HCT116 (cell line): ENCODE measurements around the gene ZNF79.

ENCODE experiments used
- ATF3 ChIP-seq: IDR thresholded peaks from 2 replicates; pipeline ENCODE4 v1.6.1; 2012
- CEBPB ChIP-seq: IDR thresholded peaks from 2 replicates; pipeline ENCODE4 v1.6.1; 2012; ENCODE audit warnings: low read depth
- EZH2 ChIP-seq: fragments of 200-600 bp; sonication (generic); IDR thresholded peaks from 2 replicates; pipeline ENCODE4 v1.6.1; 2017; ENCODE audit warnings: antibody characterized with exemption, mixed run types
- EZH2phosphoT487 ChIP-seq: fragments of 200-600 bp; IDR thresholded peaks from 2 replicates; pipeline ENCODE4 v1.6.1; 2018; ENCODE audit warnings: antibody characterized with exemption, borderline replicate concordance
- JUND ChIP-seq: IDR thresholded peaks from 2 replicates; pipeline ENCODE4 v1.6.1; 2012
- POLR2A ChIP-seq: IDR thresholded peaks from 2 replicates; pipeline ENCODE4 v1.7.0; 2011; ENCODE audit warnings: borderline replicate concordance; ENCODE audit not compliant: insufficient read depth, insufficient read length; ENCODE audit errors: extremely low read depth
- POLR2AphosphoS5 ChIP-seq: IDR thresholded peaks from 2 replicates; pipeline ENCODE4 v1.6.1; 2011; ENCODE audit warnings: mild to moderate bottlenecking, low read depth, low read length, moderate library complexity
- RAD21 ChIP-seq: IDR thresholded peaks from 2 replicates; pipeline ENCODE4 v1.6.1; 2012; ENCODE audit warnings: low read depth, mild to moderate bottlenecking
- SRF ChIP-seq: IDR thresholded peaks from 2 replicates; pipeline ENCODE4 v1.6.1; 2012; ENCODE audit warnings: low read depth
- TCF7L2 ChIP-seq: IDR thresholded peaks from 2 replicates; pipeline ENCODE4 v1.7.0; 2011; ENCODE audit warnings: borderline replicate concordance, inconsistent platforms; ENCODE audit not compliant: insufficient read depth, insufficient read length; ENCODE audit errors: extremely low read depth
- YY1 ChIP-seq: IDR thresholded peaks from 2 replicates; pipeline ENCODE4 v1.6.1; 2011; ENCODE audit warnings: low read length, low read depth, moderate library complexity, mild to moderate bottlenecking; ENCODE audit not compliant: insufficient replicate concordance; ENCODE audit errors: extremely low read depth
- TF ChIP-seq, protein P1 (sequence below): IDR thresholded peaks from 2 replicates; pipeline ENCODE4 v1.6.1; 2012; ENCODE audit warnings: low read depth
- TF ChIP-seq, protein P2 (sequence below), 3 experiments: fragments of 200-600 bp in 1 of 3; sonication (generic) in 1 of 3; IDR thresholded peaks in 2 of 3; conservative IDR thresholded peaks in 1 of 3; 2 replicates each; pipeline ENCODE4 v1.5.1; 2012 to 2017; ENCODE audit warnings: low read depth in 2 of 3, low read length in 2 of 3, antibody characterized with exemption in 1 of 3, borderline replicate concordance in 1 of 3, control low read depth in 1 of 3, mild to moderate bottlenecking in 1 of 3, mixed read lengths in 1 of 3, mixed run types in 1 of 3, moderate library complexity in 1 of 3; ENCODE audit not compliant: insufficient read depth in 1 of 3

- TF ChIP-seq, protein P1, sequence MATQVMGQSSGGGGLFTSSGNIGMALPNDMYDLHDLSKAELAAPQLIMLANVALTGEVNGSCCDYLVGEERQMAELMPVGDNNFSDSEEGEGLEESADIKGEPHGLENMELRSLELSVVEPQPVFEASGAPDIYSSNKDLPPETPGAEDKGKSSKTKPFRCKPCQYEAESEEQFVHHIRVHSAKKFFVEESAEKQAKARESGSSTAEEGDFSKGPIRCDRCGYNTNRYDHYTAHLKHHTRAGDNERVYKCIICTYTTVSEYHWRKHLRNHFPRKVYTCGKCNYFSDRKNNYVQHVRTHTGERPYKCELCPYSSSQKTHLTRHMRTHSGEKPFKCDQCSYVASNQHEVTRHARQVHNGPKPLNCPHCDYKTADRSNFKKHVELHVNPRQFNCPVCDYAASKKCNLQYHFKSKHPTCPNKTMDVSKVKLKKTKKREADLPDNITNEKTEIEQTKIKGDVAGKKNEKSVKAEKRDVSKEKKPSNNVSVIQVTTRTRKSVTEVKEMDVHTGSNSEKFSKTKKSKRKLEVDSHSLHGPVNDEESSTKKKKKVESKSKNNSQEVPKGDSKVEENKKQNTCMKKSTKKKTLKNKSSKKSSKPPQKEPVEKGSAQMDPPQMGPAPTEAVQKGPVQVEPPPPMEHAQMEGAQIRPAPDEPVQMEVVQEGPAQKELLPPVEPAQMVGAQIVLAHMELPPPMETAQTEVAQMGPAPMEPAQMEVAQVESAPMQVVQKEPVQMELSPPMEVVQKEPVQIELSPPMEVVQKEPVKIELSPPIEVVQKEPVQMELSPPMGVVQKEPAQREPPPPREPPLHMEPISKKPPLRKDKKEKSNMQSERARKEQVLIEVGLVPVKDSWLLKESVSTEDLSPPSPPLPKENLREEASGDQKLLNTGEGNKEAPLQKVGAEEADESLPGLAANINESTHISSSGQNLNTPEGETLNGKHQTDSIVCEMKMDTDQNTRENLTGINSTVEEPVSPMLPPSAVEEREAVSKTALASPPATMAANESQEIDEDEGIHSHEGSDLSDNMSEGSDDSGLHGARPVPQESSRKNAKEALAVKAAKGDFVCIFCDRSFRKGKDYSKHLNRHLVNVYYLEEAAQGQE, result no peak
- TF ChIP-seq, protein P2, sequence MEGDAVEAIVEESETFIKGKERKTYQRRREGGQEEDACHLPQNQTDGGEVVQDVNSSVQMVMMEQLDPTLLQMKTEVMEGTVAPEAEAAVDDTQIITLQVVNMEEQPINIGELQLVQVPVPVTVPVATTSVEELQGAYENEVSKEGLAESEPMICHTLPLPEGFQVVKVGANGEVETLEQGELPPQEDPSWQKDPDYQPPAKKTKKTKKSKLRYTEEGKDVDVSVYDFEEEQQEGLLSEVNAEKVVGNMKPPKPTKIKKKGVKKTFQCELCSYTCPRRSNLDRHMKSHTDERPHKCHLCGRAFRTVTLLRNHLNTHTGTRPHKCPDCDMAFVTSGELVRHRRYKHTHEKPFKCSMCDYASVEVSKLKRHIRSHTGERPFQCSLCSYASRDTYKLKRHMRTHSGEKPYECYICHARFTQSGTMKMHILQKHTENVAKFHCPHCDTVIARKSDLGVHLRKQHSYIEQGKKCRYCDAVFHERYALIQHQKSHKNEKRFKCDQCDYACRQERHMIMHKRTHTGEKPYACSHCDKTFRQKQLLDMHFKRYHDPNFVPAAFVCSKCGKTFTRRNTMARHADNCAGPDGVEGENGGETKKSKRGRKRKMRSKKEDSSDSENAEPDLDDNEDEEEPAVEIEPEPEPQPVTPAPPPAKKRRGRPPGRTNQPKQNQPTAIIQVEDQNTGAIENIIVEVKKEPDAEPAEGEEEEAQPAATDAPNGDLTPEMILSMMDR (IDR thresholded peaks at IDR 0.05 in 2 of 3, conservative IDR thresholded peaks at IDR 0.05 in 1 of 3; ENCODE audit: borderline replicate concordance in 1 of 3, insufficient read depth in 1 of 3, low read depth in 2 of 3, low read length in 2 of 3), result no peak
- TF ChIP-seq ATF3 (no peak), JUND (no peak), EZH2phosphoT487 (no peak), POLR2A (no peak), TCF7L2 (no peak), YY1 (no peak), RAD21 (no peak), SRF (no peak), EZH2 (no peak), CEBPB (no peak), POLR2AphosphoS5 (no peak)
These were observed 49.8 kb downstream of the ZNF79 start for GRCh38 chr9:127473932-127474331.
